Uterus (tissue), 4 donors: Measurements from ENCODE around the gene RTKN. TPM values are rescaled to one million over a fixed set of nuclear protein-coding genes. Genes with fewer than 3 reads are reported as not detected.

ENCODE experiments used
- DNase-seq, 2 donors: peaks; one replicate each; pipeline ENCODE4 v3.0.0-alpha.2; 2019 to 2020
- H3K27ac ChIP-seq, 2 donors: fragments of 200-600 bp; sonication (generic); 1 replicate in 1 of 2; 2 replicates in 1 of 2; pipeline ENCODE4 v1.5.1; 2016 to 2018
- H3K27me3 ChIP-seq, 2 donors: fragments of 200-600 bp; sonication (generic); one replicate each; pipeline ENCODE4 v1.5.1; 2018 to 2019; ENCODE audit warnings: control low read depth in 1 of 2
- H3K36me3 ChIP-seq, 2 donors: fragments of 200-600 bp; sonication (generic); one replicate each; pipeline ENCODE4 v1.5.1; 2019; ENCODE audit warnings: control low read depth in 1 of 2
- H3K4me1 ChIP-seq, 2 donors: fragments of 200-600 bp; sonication (generic); one replicate each; pipeline ENCODE4 v1.5.1; 2018 to 2019; ENCODE audit warnings: control low read depth in 1 of 2
- H3K4me3 ChIP-seq, 2 donors: fragments of 200-600 bp; sonication (generic); 1 replicate in 1 of 2; 2 replicates in 1 of 2; pipeline ENCODE4 v1.5.1; 2018 to 2019; ENCODE audit warnings: mild to moderate bottlenecking in 1 of 2
- H3K9me3 ChIP-seq, 2 donors: fragments of 200-600 bp; sonication (generic); one replicate each; pipeline ENCODE4 v1.5.1; 2019; ENCODE audit warnings: control low read depth in 1 of 2
- CTCF ChIP-seq, 4 experiments: fragments of 200-600 bp in 2 of 4; fragments of 450-650 bp in 2 of 4; sonication (generic) in 2 of 4; IDR thresholded peaks; one replicate each; pipeline ENCODE4 v1.5.1; 2016 to 2019; ENCODE audit warnings: antibody characterized with exemption in 4 of 4, mild to moderate bottlenecking in 2 of 4, moderate library complexity in 1 of 4
- POLR2A ChIP-seq, 2 donors: fragments of 450-650 bp; IDR thresholded peaks; one replicate each; pipeline ENCODE4 v1.6.1; 2016; ENCODE audit warnings: antibody characterized with exemption in 2 of 2, mild to moderate bottlenecking in 1 of 2, moderate library complexity in 1 of 2
- intact Hi-C: fragments of 100-400 bp; cut with DNase I; formaldehyde crosslinking; loops from one replicate; pipeline ENCODE4 v1.15.1; 2023; ENCODE audit warnings: low total_unique reads
- total RNA-seq, 4 donors: library from RNA; depleted of rRNA in 3 of 4; stranded (reverse); fragments of >200 nt in 3 of 4; gene quantifications; one replicate each; pipeline versions ENCODE4 v1.1.0 to v1.2.4, GENCODE V29; 2014 to 2023
- donor health status: DM: yes; HTN: yes; CAD: no.

Gene RTKN
- total RNA-seq, 4 donors from 2014 or later = 9.8 to 36.3 (median 12.0) TPM

GRCh38 chr2:74390606-74391005 is 51.1 kb downstream of the RTKN start:
- Histone ChIP-seq H3K27me3 (no peaks in the 10 kb centered on the region), H3K36me3 (no peaks in the 10 kb centered on the region), H3K4me3 (peak overlapping the region; percentile 83 to 91), H3K4me1 (peaks cover 0 to 15% of the 10 kb centered on the region in 2 donors), H3K9me3 (no peaks in the 10 kb centered on the region), H3K27ac (no peak overlapping the region)
- intact Hi-C loops = no loop called here
- no peak for DNase-seq
- TF ChIP-seq CTCF (IDR thresholded peaks at IDR 0.05) (no peak), POLR2A (IDR thresholded peaks at IDR 0.05) (no peak)

DNA sequence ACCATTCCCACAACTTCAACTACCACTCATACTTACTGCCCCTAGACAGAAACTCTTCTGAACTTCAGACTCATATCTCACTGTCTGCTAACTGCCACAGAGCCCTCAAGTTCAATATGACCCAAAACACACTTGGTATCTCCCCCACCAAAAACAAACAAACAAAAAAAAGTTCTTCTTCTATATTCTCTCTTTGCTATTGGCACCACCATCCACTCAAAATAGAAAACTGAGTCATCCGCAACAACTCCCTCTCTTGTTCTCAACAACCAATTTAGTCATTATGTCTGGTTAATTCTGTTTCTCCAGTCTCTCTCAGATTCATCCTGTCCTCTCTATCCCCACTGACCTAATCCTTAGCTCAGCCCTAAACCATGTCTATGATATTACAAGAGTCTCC is 54.4 kb downstream of the RTKN start:
- Histone ChIP-seq H3K4me1 (peaks cover 0 to 15% of the 10 kb centered on the region in 2 donors), H3K4me3 (no peak overlapping the region), H3K27me3 (no peaks in the 10 kb centered on the region), H3K9me3 (no peaks in the 10 kb centered on the region), H3K27ac (peak overlapping the region in 1 of 2 donors; percentile 33), H3K36me3 (no peaks in the 10 kb centered on the region)
- DNase-seq = no peak
- TF ChIP-seq POLR2A (IDR thresholded peaks at IDR 0.05) (no peak), CTCF (IDR thresholded peaks at IDR 0.05) (no peak)
- intact Hi-C loops = no loop called here

DNA sequence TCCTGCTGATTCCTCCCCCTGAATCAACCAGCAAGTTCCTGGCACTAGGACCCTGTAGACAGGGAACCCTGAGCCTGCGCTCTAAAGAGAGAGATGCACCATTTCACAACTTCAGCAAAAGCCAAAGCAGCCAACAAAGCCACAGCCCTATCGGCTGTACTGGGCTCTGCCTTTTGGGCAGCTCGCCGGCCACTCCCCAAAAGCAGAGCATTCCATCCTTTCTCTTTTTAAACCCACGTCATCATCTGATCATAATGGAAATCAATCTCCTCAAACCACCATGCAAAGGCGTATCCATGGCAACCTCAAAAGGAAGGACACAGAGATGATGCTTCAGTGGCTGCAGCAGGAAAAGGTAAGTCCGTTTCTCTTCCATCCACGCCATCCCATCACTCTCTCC is 56.3 kb downstream of the RTKN start:
- H3K9me3 ChIP-seq = no peaks in the 10 kb centered on the region
- intact Hi-C loops = no loop called here
- no peaks in the 10 kb centered on the region for H3K27me3 ChIP-seq
- H3K36me3 ChIP-seq = no peaks in the 10 kb centered on the region
- DNase-seq = no peak
- no peak overlapping the region for H3K27ac ChIP-seq
- peaks cover 9 to 11% of the 10 kb centered on the region in 2 donors for H3K4me1 ChIP-seq
- TF ChIP-seq POLR2A (IDR thresholded peaks at IDR 0.05) (no peak), CTCF (IDR thresholded peaks at IDR 0.05) (no peak)
- H3K4me3 ChIP-seq = no peak overlapping the region

GRCh38 chr2:74384051-74384450 is 57.7 kb downstream of the RTKN start:
- no peak for DNase-seq
- H3K9me3 ChIP-seq = no peaks in the 10 kb centered on the region
- TF ChIP-seq CTCF (IDR thresholded peaks at IDR 0.05) = no peak
- no peak for TF ChIP-seq POLR2A (IDR thresholded peaks at IDR 0.05)
- no peaks in the 10 kb centered on the region for H3K27me3 ChIP-seq
- intact Hi-C loops = no loop called here
- H3K4me3 ChIP-seq = no peak overlapping the region
- H3K36me3 ChIP-seq = no peaks in the 10 kb centered on the region
- peak overlapping the region in 1 of 2 donors; percentile 35 for H3K27ac ChIP-seq
- peaks cover 7 to 17% of the 10 kb centered on the region in 2 donors for H3K4me1 ChIP-seq

DNA sequence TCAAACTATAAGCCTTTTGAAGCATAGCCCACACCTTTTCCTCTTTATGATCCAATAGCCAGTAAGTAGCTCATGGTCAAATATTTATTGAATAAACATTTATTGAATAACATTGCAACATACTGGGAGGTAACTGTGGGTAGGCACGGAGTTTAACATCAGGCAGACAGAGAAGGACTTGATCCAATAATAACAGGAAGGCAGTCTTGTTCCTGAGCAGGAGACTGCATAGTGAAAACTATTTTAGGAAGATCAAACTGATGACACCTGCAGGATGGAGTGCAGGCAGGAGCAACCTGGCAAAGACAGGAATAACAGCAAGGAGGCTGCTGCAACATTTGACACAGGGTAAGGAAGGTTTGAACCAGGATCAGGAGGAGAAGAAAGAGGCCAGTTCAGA is 58.5 kb downstream of the RTKN start:
- no peak for DNase-seq
- Histone ChIP-seq H3K27me3 (no peaks in the 10 kb centered on the region), H3K4me3 (no peak overlapping the region), H3K27ac (no peak overlapping the region), H3K9me3 (no peaks in the 10 kb centered on the region), H3K4me1 (peaks cover 10 to 17% of the 10 kb centered on the region in 2 donors), H3K36me3 (no peaks in the 10 kb centered on the region)
- TF ChIP-seq POLR2A (IDR thresholded peaks at IDR 0.05) = no peak
- TF ChIP-seq CTCF (IDR thresholded peaks at IDR 0.05) = no peak
- intact Hi-C loops = no loop called here
